Esophagus squamous epithelium (tissue), 4 donors: Measurements from ENCODE around the gene TGM3.

Experiments
- CTCF ChIP-seq, 6 experiments: fragments of 450-650 bp in 4 of 6; fragments of 200-600 bp in 2 of 6; sonication (generic) in 2 of 6; IDR thresholded peaks; one replicate each; pipeline ENCODE4 v1.5.1; 2016 to 2019; ENCODE audit warnings: antibody characterized with exemption in 6 of 6, mild to moderate bottlenecking in 4 of 6, moderate library complexity in 4 of 6
- POLR2A ChIP-seq, 4 donors: fragments of 450-650 bp; IDR thresholded peaks; one replicate each; pipeline ENCODE4 v1.6.1; 2017; ENCODE audit warnings: antibody characterized with exemption in 4 of 4, mild to moderate bottlenecking in 4 of 4, moderate library complexity in 3 of 4

GRCh38 chr20:2378893-2379292, 83.1 kb downstream of the TGM3 start:
- TF ChIP-seq POLR2A (IDR thresholded peaks at IDR 0.05) (no peak), CTCF (IDR thresholded peaks at IDR 0.05) (no peak)
